AG20443 (cell line): Measurements from ENCODE around the gene AOPEP.

ENCODE experiments used
- DNase-seq: peaks from one replicate; pipeline ENCODE4 v3.0.0; 2012; ENCODE audit warnings: low spot score, mixed read lengths

The AOPEP gene

GRCh38 chr9:94794476-94795167 is 68.1 kb downstream of the AOPEP start:
- DNase-seq = no peak

GRCh38 chr9:94796687-94797086 is 70.2 kb downstream of the AOPEP start:
- DNase-seq = no peak

- no peak for DNase-seq
Observed at GRCh38 chr9:94798201-94798600, 71.7 kb downstream of the AOPEP start.

GRCh38 chr9:94798708-94799107 is 72.2 kb downstream of the AOPEP start:
- no peak for DNase-seq

- no peak for DNase-seq
Observed at GRCh38 chr9:94799578-94800264, 73.2 kb downstream of the AOPEP start.

GRCh38 chr9:94800424-94801117 is 74.1 kb downstream of the AOPEP start:
- DNase-seq = no peak

- DNase-seq = no peak
Observed at GRCh38 chr9:94801234-94801633, 74.7 kb downstream of the AOPEP start.

GRCh38 chr9:94801681-94802080 is 75.2 kb downstream of the AOPEP start:
- DNase-seq = no peak

GRCh38 chr9:94802251-94802650 is 75.8 kb downstream of the AOPEP start:
- DNase-seq = no peak

- no peak for DNase-seq
Observed at GRCh38 chr9:94802793-94803192, 76.3 kb downstream of the AOPEP start.

- no peak for DNase-seq
Observed at GRCh38 chr9:94804316-94804715, 77.8 kb downstream of the AOPEP start.

GRCh38 chr9:94805051-94805489 is 78.6 kb downstream of the AOPEP start:
- DNase-seq = no peak

- peak; percentile 85 for DNase-seq
Observed at GRCh38 chr9:94805585-94805984, 79.1 kb downstream of the AOPEP start.

GRCh38 chr9:94806307-94806893 is 79.9 kb downstream of the AOPEP start:
- no peak for DNase-seq

GRCh38 chr9:94807556-94807955 is 81.1 kb downstream of the AOPEP start:
- DNase-seq = no peak

- DNase-seq = no peak
Observed at GRCh38 chr9:94808926-94809700, 82.6 kb downstream of the AOPEP start.

GRCh38 chr9:94809778-94810177 is 83.3 kb downstream of the AOPEP start:
- DNase-seq = no peak

GRCh38 chr9:94811074-94811473 is 84.6 kb downstream of the AOPEP start:
- no peak for DNase-seq

- DNase-seq = peak; percentile 78
Observed at GRCh38 chr9:94812343-94812742, 85.8 kb downstream of the AOPEP start.

GRCh38 chr9:94813379-94813778 is 86.9 kb downstream of the AOPEP start:
- DNase-seq = no peak

- no peak for DNase-seq
Observed at GRCh38 chr9:94817291-94818177, 91.0 kb downstream of the AOPEP start.
